HG03521 (cell line): Measurements from ENCODE around the gene KRTAP4-4.

ENCODE experiments used
- ATAC-seq: cut with Tn5 transposase; IDR thresholded peaks from one replicate; pipeline ENCODE4 v1.9.1; 2021; ENCODE audit warnings: mild to moderate bottlenecking, moderate library complexity; ENCODE audit not compliant: unreplicated experiment

KRTAP4-4 gene

GRCh38 chr17:41116297-41116696 lies 44.3 kb downstream of the KRTAP4-4 start:
- ATAC-seq = no peak

- no peak for ATAC-seq
Measured at GRCh38 chr17:41111151-41111885, 49.2 kb downstream of the KRTAP4-4 start.
